ENCODE measurements around the gene LAMP1. TPM values are rescaled to one million over a fixed set of nuclear protein-coding genes. Genes with fewer than 3 reads are reported as not detected.
"Not testable (repeated sequence)": the region's sequence is repeated elsewhere in the genome, so short reads cannot be mapped to it uniquely, and the experiment has no call there.

LAMP1 gene
- total RNA-seq, 1 experiment from 2014 or later, result 110 TPM

- no TSS peak for BruUV-seq (replicated peaks)
- H3K36me3 ChIP-seq (ENCODE audit: low read depth, low read length), result peaks cover 11% of the 10 kb centered on the region; the same call in 1 of the 2 replicates
- no peak overlapping the region for H3K4me2 ChIP-seq (ENCODE audit: low read length)
- TF ChIP-seq, protein P1, sequence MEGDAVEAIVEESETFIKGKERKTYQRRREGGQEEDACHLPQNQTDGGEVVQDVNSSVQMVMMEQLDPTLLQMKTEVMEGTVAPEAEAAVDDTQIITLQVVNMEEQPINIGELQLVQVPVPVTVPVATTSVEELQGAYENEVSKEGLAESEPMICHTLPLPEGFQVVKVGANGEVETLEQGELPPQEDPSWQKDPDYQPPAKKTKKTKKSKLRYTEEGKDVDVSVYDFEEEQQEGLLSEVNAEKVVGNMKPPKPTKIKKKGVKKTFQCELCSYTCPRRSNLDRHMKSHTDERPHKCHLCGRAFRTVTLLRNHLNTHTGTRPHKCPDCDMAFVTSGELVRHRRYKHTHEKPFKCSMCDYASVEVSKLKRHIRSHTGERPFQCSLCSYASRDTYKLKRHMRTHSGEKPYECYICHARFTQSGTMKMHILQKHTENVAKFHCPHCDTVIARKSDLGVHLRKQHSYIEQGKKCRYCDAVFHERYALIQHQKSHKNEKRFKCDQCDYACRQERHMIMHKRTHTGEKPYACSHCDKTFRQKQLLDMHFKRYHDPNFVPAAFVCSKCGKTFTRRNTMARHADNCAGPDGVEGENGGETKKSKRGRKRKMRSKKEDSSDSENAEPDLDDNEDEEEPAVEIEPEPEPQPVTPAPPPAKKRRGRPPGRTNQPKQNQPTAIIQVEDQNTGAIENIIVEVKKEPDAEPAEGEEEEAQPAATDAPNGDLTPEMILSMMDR (conservative IDR thresholded peaks at IDR 0.05; ENCODE audit: low read depth, low read length), result no peak
- no peak for TF ChIP-seq EZH2 (IDR thresholded peaks at IDR 0.05; ENCODE audit: low read length, unreplicated experiment)
- H3K27ac ChIP-seq (ENCODE audit: low read length), result no peak overlapping the region
- no peaks in the 10 kb centered on the region for H3K4me1 ChIP-seq (ENCODE audit: insufficient read depth, low read length)
- ATAC-seq (no peak), DNase-seq (no peak)
- intact Hi-C loops (cut with micrococcal nuclease), result no loop called here
- ChIA-PET CTCF (no interaction called here), POLR2A (ENCODE audit: unreplicated experiment) (no interaction called here)
- H3K79me2 ChIP-seq (ENCODE audit: low read length), result no peaks in the 10 kb centered on the region
- H3K27me3 ChIP-seq (ENCODE audit: low read length), result no peaks in the 10 kb centered on the region
- H4K20me1 ChIP-seq (ENCODE audit: low read length), result no peaks in the 10 kb centered on the region
- H3F3A ChIP-seq (ENCODE audit: low read length, unreplicated experiment), result no peaks in the 10 kb centered on the region
- no peaks in the 10 kb centered on the region for H3K9me3 ChIP-seq (ENCODE audit: low read length)
- H3K9ac ChIP-seq (ENCODE audit: low read length), result no peak overlapping the region
- H2AFZ ChIP-seq (ENCODE audit: low read length), result no peak overlapping the region
- H3K4me3 ChIP-seq (ENCODE audit: low read length), result no peak overlapping the region
- H3K9me2 ChIP-seq (replicated peaks; ENCODE audit: low read length), result no peaks in the 10 kb centered on the region
These were observed 38.6 kb upstream of the LAMP1 start for GRCh38 chr13:113258321-113259054.

- Histone ChIP-seq H3F3A (ENCODE audit: low read length, unreplicated experiment) (no peaks in the 10 kb centered on the region), H4K20me1 (ENCODE audit: low read length) (no peaks in the 10 kb centered on the region), H2AFZ (ENCODE audit: low read length) (no peak overlapping the region), H3K27me3 (ENCODE audit: low read length) (no peaks in the 10 kb centered on the region), H3K9me3 (ENCODE audit: low read length) (no peaks in the 10 kb centered on the region), H3K36me3 (ENCODE audit: low read depth, low read length) (peaks cover 4% of the 10 kb centered on the region; the same call in 1 of the 2 replicates), H3K4me3 (ENCODE audit: low read length) (no peak overlapping the region), H3K79me2 (ENCODE audit: low read length) (no peaks in the 10 kb centered on the region), H3K4me2 (ENCODE audit: low read length) (no peak overlapping the region), H3K9ac (ENCODE audit: low read length) (no peak overlapping the region), H3K4me1 (ENCODE audit: insufficient read depth, low read length) (no peaks in the 10 kb centered on the region), H3K27ac (ENCODE audit: low read length) (no peak overlapping the region), H3K9me2 (replicated peaks; ENCODE audit: low read length) (no peaks in the 10 kb centered on the region)
- DNase-seq (no peak), ATAC-seq (no peak)
- ChIA-PET POLR2A (ENCODE audit: unreplicated experiment) (no interaction called here), CTCF (no interaction called here)
- intact Hi-C loops (cut with micrococcal nuclease), result no loop called here
- BruUV-seq (replicated peaks), result no TSS peak
- TF ChIP-seq, protein P1 (conservative IDR thresholded peaks at IDR 0.05; ENCODE audit: low read depth, low read length), result no peak
- TF ChIP-seq EZH2phosphoT487 (IDR thresholded peaks at IDR 0.05; ENCODE audit: borderline replicate concordance, low read length) (no peak), EZH2 (IDR thresholded peaks at IDR 0.05; ENCODE audit: low read length, unreplicated experiment) (no peak)
These were observed 36.0 kb upstream of the LAMP1 start for GRCh38 chr13:113260996-113261395.

- H3K79me2 ChIP-seq (ENCODE audit: low read length); DNase-seq; H3F3A ChIP-seq (ENCODE audit: low read length, unreplicated experiment); H3K4me1 ChIP-seq (ENCODE audit: insufficient read depth, low read length); H4K20me1 ChIP-seq (ENCODE audit: low read length); CTCF ChIA-PET; H3K27me3 ChIP-seq (ENCODE audit: low read length); H3K9ac ChIP-seq (ENCODE audit: low read length); H3K4me2 ChIP-seq (ENCODE audit: low read length); POLR2A ChIA-PET (ENCODE audit: unreplicated experiment); H3K27ac ChIP-seq (ENCODE audit: low read length); H3K9me2 ChIP-seq (replicated peaks; ENCODE audit: low read length); intact Hi-C loops (cut with micrococcal nuclease); H3K36me3 ChIP-seq (ENCODE audit: low read depth, low read length); BruUV-seq (replicated peaks); H2AFZ ChIP-seq (ENCODE audit: low read length); H3K4me3 ChIP-seq (ENCODE audit: low read length); H3K9me3 ChIP-seq (ENCODE audit: low read length); ATAC-seq: not testable (repeated sequence)
These were observed 34.0 kb upstream of the LAMP1 start for GRCh38 chr13:113263016-113263415.

Measured in PC-3 (cell line).